ENCODE results near the gene CUEDC1. TPM values are rescaled to one million over a fixed set of nuclear protein-coding genes. Genes with fewer than 3 reads are reported as not detected.

CUEDC1 gene
- total and polyA plus RNA-seq, 4 donors, result 19.7 to 55.7 (median 29.2) TPM

DNA sequence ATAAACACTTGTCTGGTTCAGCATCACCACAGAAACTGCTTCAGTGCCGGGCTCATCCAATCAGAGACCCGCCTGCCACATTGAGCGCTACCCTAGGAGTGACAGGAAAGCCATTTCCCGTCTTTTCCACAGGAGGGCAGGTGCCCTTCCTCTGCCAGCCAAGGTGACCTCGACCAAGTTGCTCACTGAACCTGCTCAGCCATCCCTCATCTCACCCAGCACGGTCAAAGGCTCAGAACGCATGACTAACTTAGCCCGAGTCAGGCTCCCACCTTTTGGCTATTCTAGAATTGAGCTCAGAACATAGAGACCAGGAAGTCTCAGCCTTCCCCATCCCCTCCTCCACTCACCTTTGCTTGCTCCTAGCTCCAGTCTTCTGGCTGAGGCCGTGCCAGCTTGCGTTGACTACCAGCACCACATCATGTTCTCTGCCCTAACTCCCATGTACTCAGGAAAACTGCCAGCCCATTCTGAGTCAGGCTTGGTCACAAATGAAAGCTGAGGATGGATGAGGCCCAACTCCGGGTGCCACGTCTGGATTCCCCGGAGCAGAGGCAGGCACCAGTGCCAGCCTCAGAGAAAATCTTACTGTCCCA lies 121.0 kb downstream of the CUEDC1 start:
- Histone ChIP-seq H3K4me1 (ENCODE audit: control insufficient read depth in 5 of 5, insufficient read depth in 5 of 5, low read length in 5 of 5) (peaks cover 0 to 9% (median 5%) of the 10 kb centered on the region in 5 donors), H3K27me3 (ENCODE audit: control insufficient read depth in 3 of 3, insufficient read depth in 3 of 3, low read length in 2 of 3) (no peaks in the 10 kb centered on the region), H3K9me3 (ENCODE audit: control insufficient read depth in 4 of 4, insufficient read depth in 3 of 4, low read length in 3 of 4) (no peaks in the 10 kb centered on the region), H3K27ac (ENCODE audit: low read depth in 1 of 2, low read length in 1 of 2) (peak overlapping the region in 1 of 2 donors; percentile 88), H3K4me3 (no peak overlapping the region), H3K9ac (ENCODE audit: insufficient read depth in 1 of 2, low read length in 2 of 2) (no peak overlapping the region), H3K36me3 (ENCODE audit: control insufficient read depth in 4 of 4, insufficient read depth in 4 of 4, low read length in 4 of 4) (peaks cover 8 to 13% (median 10%) of the 10 kb centered on the region in 4 donors)
- DNase-seq (no peak), ATAC-seq (ENCODE audit: insufficient read depth, low FRiP score) (no peak)
- TF ChIP-seq, protein P1, sequence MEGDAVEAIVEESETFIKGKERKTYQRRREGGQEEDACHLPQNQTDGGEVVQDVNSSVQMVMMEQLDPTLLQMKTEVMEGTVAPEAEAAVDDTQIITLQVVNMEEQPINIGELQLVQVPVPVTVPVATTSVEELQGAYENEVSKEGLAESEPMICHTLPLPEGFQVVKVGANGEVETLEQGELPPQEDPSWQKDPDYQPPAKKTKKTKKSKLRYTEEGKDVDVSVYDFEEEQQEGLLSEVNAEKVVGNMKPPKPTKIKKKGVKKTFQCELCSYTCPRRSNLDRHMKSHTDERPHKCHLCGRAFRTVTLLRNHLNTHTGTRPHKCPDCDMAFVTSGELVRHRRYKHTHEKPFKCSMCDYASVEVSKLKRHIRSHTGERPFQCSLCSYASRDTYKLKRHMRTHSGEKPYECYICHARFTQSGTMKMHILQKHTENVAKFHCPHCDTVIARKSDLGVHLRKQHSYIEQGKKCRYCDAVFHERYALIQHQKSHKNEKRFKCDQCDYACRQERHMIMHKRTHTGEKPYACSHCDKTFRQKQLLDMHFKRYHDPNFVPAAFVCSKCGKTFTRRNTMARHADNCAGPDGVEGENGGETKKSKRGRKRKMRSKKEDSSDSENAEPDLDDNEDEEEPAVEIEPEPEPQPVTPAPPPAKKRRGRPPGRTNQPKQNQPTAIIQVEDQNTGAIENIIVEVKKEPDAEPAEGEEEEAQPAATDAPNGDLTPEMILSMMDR (IDR thresholded peaks at IDR 0.05; ENCODE audit: control extremely low read depth, extremely low read depth), result no peak
- WGBS, 2 donors, result 71 to 72% methylated on average over 13 of the region's 13 CpGs

DNA sequence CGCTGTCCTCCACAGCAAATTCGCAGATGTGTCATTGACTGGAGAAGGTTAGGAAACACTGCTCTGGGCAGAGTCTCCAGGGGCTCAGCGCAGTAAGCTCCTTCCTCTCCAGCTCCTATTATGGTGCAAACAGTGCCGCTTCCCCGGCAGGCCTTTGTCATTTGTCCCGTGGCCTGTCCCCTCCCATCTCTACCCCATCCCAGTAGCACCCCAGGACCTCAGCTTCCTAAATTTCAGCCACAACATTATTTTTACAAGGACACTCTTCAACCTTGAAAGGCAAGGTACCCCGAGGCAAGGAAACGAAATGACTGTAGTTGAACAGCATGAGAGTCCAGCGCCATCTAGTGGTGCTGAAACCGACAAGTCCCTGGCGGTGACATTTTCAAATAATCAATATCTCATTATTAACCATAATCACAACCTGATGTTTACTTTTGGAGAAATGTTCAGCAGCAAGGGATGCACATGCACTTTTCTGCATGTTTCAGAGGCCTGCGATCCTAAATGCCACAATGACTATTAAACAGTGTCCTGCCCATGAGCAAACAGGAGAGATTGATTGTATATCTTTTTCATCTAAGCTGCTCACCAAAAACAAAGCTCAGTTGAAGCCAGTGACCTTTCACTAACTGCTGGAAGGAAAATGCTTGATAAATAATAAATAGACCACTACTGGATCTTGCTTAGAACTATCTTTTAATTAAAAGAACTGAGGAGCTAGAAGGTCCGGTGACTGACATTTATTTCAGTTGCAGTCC lies 121.9 kb downstream of the CUEDC1 start:
- whole genome bisulfite sequencing, 2 donors, result 7 to 8% methylated on average over 13 of the region's 13 CpGs
- TF ChIP-seq, protein P1 (IDR thresholded peaks at IDR 0.05; ENCODE audit: control extremely low read depth, extremely low read depth), result peak; percentile 42
- Histone ChIP-seq H3K9me3 (ENCODE audit: control insufficient read depth in 4 of 4, insufficient read depth in 3 of 4, low read length in 3 of 4) (no peaks in the 10 kb centered on the region), H3K27me3 (ENCODE audit: control insufficient read depth in 3 of 3, insufficient read depth in 3 of 3, low read length in 2 of 3) (no peaks in the 10 kb centered on the region), H3K4me3 (no peak overlapping the region), H3K36me3 (ENCODE audit: control insufficient read depth in 4 of 4, insufficient read depth in 4 of 4, low read length in 4 of 4) (peaks cover 1 to 6% (median 3%) of the 10 kb centered on the region in 4 donors), H3K4me1 (ENCODE audit: control insufficient read depth in 5 of 5, insufficient read depth in 5 of 5, low read length in 5 of 5) (peaks cover 0 to 6% (median 5%) of the 10 kb centered on the region in 5 donors), H3K9ac (ENCODE audit: insufficient read depth in 1 of 2, low read length in 2 of 2) (peak overlapping the region in 1 of 2 donors; percentile 59), H3K27ac (ENCODE audit: low read depth in 1 of 2, low read length in 1 of 2) (peak overlapping the region; percentile 32 to 76)
- ATAC-seq (ENCODE audit: insufficient read depth, low FRiP score) (peak; percentile 55), DNase-seq (peak; percentile 75 to 88 (median 85))

DNA sequence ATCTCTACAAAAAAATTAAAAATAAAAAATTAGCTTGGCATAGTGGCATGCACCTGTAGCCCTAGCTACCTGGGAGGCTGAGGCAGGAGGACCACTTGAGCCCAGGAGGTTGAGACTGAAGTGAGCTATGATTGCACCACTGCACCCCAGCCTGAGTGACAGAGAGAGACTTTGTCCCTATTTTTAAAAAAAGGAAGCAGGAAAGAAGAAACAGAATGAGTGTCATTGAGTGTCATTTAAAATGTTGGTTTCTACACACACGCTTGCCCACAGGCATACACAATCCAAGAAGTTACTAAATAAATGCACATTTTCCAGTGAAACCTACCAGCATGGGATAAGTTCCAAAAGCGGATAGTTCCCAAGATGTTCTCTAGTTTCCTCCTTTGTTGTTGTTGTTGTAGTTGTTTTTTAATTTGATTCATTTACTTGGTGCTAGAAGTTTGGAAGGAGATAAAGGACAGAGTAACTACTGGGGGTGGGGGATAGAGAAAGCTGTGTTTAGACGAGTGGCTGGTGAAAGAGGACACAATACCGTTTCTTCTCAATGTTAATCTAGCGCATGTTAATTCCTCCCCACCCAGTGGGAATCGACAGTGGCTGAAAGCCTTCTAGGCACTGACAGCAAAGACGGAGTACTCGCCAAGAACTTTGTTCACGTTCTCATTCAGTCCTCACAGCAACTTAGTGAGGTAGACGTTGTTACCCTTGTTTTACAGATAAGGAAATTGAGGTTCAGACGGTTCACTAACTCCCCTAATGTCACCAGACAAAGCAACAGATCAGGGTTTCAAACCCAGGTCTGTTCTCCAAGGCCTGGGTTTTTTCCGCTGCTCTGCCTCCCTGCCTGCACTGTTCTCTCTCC lies 122.7 kb downstream of the CUEDC1 start:
- no peak for ATAC-seq (ENCODE audit: insufficient read depth, low FRiP score)
- WGBS, 2 donors, result 29 to 36% methylated on average over 12 of the region's 12 CpGs
- peak overlapping the region in 1 of 2 donors; percentile 44 for H3K9ac ChIP-seq (ENCODE audit: insufficient read depth in 1 of 2, low read length in 2 of 2)

More for the DNA sequence above, 122.7 kb downstream of the CUEDC1 start:
- DNase-seq, result peak in 2 of 3 donors; percentile 57 to 61
- no peaks in the 10 kb centered on the region for H3K27me3 ChIP-seq (ENCODE audit: control insufficient read depth in 3 of 3, insufficient read depth in 3 of 3, low read length in 2 of 3)
- H3K27ac ChIP-seq (ENCODE audit: low read depth in 1 of 2, low read length in 1 of 2), result peak overlapping the region; percentile 32 to 76
- H3K9me3 ChIP-seq (ENCODE audit: control insufficient read depth in 4 of 4, insufficient read depth in 3 of 4, low read length in 3 of 4), result no peaks in the 10 kb centered on the region
- H3K4me1 ChIP-seq (ENCODE audit: control insufficient read depth in 5 of 5, insufficient read depth in 5 of 5, low read length in 5 of 5), result peaks cover 0 to 6% (median 5%) of the 10 kb centered on the region in 5 donors
- H3K4me3 ChIP-seq, result no peak overlapping the region
- TF ChIP-seq, protein P1 (IDR thresholded peaks at IDR 0.05; ENCODE audit: control extremely low read depth, extremely low read depth), result no peak
- H3K36me3 ChIP-seq (ENCODE audit: control insufficient read depth in 4 of 4, insufficient read depth in 4 of 4, low read length in 4 of 4), result peaks cover 0 to 6% (median 2%) of the 10 kb centered on the region in 4 donors

All from lung (tissue), 12 donors.